HL-60/S4 (cell line): ENCODE data around the gene RBMXL2.

Experiments
- in situ Hi-C: fragments of 300-500 bp; cut with MboI; formaldehyde crosslinking; loops from 2 replicates; pipeline ENCODE4 v1.14.3; 2022; ENCODE audit warnings: low sequenced_read_pairs

The RBMXL2 gene

DNA sequence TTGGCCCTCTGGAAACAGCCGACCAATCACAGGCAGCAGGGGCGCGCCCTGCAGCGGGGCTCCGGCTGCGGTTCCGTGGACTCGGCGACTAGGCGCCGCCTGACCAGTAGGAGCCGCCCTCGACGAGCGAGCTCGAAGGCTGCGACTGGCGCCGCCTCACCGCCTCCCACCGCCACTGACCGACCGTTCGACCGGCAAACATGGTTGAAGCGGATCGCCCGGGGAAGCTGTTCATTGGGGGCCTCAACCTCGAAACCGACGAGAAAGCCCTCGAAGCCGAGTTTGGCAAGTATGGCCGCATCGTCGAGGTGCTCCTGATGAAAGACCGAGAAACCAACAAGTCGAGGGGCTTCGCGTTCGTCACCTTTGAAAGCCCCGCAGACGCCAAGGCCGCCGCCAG is at the start of gene RBMXL2:
TSS of gene RBMXL2 (plus strand) at position 78 of the 400 bp plus-strand sequence. CDS start at position 201, 123 bp downstream.
- in situ Hi-C loops: no loop called here

DNA sequence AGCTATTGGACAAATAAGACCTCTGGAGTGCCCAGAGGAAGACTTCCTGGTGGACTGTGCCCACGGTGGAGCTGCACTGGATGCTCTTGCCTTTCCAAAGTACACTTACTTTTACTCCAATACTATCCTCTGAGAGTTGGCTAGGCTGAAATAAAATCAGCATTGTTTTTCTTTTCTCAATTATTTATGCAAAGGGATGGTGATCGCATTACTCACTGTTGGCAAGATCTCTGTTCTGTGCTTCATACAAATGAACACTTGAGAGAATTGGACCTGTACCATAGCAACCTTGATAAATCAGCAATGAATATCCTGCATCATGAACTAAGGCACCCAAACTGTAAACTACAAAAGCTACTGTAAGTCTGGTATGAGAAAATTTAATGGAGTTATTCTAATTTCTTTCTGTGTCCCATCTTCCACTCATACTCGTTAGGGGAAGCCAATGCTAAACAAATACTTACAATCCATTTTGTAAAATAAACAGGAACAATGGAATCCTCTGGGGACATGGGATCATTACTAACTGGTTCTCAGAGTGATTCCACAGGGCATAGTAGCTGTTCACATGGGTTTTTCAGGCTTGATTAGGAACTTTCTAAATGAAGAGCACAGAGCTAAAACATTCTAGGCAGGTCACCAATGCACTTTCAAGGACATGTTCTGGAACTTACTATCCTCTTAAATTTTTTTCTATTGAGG is 42.2 kb upstream of the RBMXL2 start:
- in situ Hi-C loops: no loop called here

DNA sequence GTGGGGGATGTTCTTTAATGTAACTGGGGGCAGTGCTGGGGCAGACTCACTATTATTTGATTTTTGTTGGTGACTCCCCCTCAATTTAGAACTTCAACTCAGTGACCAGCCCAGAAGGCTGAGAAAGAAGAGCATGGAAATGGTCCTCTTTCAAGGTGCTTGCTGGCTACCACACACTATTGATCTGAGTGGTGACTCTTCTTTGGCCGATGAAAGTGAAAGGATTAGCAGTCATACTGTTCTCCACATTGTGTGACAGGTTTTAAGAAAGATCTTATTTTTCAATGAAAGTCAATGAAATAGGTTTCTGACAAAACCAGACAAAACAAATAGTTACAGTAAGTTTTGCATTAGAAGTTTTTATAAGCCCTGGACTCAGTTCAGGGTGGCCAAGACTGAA is 38.6 kb upstream of the RBMXL2 start:
- in situ Hi-C loops: no loop called here

DNA sequence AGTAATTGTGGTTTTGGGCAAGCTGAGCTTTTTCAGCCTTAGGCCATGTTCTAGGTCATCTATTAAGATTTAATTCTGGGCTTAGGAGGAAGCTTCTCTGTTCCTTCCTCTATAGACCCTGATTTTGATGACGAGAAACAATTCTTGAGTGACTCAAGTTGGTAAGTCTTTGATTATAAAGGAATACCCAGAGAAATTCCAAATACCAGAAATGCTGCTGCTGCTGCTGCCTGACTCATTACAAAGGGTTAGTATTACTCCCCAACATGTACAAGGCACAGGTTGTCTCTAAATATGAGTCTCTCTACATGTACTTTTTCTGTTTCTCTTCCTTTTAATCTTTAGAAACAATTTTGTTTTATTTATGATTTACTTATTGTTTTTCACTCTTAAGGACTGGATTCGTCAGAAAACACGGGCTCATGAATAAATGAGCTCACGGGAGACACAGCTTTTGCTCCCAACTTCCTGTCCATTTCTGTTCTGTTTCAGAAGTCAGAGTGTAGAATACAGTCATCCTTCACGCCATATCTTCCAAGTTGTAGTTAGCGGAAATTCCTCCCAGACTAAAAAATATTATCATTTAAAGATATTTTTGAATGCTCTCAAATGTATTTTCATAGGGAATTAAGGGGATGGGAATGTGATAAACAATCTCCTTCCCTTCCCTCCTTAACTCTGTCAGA is 31.8 kb upstream of the RBMXL2 start:
- in situ Hi-C loops: no loop called here

DNA sequence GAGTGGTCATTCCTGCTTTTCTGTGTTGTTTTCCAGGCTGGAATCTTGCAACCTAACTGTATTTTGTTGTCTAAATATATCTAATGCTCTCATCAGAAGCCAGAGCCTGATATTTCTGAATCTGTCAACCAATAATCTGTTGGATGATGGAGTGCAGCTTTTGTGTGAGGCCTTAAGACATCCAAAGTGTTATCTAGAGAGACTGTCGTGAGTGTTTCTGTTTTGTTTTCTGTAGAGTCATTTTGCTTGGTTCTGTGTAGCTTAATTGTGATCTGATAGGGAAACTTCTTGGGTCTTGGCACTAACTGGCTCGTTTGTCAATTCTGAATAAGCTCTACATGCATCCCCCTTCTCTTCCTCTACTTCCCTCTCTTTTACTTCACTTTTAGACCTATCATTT is 31.2 kb upstream of the RBMXL2 start:
- in situ Hi-C loops: no loop called here

DNA sequence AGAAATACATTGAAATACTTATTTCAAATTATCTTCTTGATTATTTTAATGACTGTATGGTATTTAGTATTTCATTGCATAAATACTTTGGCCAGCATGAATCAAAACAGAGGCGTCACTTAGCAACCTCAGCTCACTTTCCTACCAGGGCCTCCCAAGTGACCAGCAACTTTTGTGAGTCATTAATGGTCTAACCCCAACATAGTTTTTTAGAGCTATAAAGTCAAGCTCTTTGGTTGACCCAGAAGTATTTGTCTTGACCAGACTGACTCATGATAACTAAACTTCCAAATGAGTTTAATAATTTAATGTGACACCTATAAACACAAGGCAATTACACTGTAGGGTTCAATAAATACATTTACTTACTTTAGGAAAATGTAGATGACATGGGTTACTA is 27.9 kb upstream of the RBMXL2 start:
- in situ Hi-C loops: no loop called here

DNA sequence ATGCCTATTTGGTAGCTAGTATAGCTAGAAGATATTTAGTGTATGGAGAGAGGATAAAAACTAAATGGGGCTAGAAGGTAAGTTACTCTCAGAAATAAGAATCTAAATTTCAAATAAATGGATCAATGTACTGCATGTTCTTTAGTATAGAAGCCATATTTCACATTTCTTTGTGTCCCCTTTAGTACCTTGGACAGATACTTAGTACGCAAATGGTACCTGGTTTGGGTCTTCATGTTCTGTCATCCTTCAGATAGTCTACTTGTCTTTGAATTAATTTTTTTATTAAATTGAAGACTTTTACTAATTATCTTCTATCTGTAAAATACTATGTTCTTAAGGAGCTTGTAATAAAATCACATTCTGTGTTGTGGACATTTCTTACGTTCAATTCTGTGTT is 26.3 kb upstream of the RBMXL2 start:
- in situ Hi-C loops: no loop called here

DNA sequence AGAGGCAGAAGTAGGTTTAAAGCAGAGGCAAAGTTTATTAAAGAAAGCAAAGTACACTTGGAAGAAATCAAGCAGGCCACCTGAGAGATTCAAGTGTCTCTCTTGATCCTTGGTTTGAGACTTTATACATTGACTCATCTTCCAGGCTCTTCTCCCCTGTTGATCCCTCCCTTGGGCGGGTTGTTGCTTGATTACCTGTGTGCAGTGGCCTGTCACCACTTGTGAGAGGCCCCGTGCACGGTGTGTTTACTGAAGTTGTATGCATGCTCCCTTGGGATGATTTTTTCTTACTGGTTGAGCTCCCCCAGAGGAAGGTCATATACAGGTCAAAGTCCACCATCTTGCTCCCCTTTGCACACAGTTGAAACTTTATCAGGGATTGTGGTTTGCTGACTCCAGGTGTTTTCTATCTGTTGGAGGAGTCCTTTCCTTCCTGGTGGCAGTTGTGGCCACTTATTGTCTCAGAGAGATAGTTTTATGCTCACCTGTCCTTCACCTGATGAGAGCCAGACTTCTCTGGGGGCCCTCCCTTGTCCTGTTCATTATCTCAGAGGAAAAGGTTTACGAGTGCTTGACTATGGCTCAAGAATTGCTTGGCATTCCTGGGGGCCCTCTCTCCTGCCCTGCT is 16.3 kb upstream of the RBMXL2 start:
- in situ Hi-C loops: no loop called here

DNA sequence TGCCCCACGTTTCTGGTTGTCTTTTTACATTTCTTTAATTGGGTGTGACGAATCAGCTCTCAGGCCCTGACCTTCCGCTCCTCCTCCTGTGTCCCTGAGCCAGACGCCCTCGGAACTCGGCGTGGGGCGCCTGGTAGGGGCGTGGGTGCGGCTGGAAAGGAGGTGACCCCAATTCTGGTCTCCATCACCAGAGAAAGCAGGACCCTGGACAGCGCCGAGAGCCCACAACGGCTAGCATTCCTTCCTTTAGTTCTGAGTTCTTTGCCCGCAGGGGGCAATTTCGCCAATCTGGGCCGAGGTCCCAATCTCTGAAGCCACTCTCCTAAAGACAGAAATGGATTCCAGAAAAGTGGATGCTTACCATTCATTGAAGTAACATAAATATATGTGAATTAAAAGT is 11.7 kb upstream of the RBMXL2 start:
- in situ Hi-C loops: no loop called here

DNA sequence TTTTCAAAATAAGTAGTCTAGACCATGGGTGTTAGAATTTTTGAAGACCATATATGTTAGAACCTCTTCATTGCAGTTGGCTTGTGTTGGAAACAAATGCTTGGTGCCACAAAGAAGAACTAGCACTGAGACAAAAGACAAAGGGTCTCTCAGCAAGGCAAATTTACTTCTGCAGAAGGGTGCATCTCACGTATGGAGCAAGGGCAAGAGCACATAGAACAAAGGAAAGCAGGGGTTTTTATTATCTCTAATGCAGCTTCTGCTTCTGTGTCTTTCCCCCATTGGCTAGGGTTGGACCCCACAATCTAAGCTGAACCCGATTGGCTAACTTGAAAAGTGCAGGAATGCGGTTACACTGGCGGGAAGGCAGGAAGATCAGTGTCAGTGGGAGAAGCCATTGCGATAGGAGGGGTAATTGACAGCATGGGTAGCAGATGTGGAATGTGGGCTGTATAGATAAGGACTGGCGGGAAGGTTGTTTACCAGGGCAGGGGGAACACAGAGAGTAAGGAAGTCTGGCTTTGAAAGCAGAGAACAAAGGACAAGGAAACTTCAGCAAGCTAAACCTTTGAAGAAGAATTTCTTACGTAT is 9.2 kb upstream of the RBMXL2 start:
- in situ Hi-C loops: no loop called here

DNA sequence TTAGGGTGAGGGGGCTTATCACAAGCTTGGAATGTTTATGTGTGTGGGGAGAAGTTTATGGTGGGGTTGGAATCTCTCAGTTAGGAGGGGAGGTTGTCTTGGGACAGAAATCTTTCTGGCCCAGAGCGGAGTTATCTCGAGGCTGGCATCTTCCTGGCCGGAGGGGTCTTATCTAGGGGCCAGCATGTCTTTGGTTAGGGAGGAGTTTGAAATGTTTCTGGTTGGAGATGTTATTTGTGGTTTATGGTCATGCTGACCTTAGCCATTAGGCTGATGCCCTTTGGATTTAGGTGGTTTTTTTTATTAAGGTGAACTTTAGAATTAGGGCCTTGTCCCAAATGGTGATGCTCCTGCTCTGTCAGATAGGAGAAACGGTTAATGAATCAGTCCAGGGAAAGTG is 7.9 kb upstream of the RBMXL2 start:
- in situ Hi-C loops: no loop called here

DNA sequence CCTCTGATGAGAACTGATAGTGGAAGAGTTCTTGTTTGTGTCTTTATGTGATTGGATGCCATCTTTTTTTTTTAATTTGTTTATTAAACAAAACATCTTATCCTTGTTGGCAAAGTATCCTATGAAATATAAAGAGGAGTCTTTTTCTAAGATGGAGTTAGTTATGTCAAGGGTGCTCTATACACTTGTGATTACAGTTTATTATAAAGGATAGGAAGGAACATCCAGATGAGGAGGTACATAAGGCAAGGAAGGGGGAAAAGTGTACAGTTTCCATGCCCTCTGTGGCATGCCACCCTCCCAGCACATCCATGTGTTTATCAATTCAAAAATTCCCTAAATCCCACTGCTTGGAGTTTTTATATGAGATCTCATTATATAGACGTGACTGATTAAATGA is 7.4 kb upstream of the RBMXL2 start:
- in situ Hi-C loops: no loop called here

DNA sequence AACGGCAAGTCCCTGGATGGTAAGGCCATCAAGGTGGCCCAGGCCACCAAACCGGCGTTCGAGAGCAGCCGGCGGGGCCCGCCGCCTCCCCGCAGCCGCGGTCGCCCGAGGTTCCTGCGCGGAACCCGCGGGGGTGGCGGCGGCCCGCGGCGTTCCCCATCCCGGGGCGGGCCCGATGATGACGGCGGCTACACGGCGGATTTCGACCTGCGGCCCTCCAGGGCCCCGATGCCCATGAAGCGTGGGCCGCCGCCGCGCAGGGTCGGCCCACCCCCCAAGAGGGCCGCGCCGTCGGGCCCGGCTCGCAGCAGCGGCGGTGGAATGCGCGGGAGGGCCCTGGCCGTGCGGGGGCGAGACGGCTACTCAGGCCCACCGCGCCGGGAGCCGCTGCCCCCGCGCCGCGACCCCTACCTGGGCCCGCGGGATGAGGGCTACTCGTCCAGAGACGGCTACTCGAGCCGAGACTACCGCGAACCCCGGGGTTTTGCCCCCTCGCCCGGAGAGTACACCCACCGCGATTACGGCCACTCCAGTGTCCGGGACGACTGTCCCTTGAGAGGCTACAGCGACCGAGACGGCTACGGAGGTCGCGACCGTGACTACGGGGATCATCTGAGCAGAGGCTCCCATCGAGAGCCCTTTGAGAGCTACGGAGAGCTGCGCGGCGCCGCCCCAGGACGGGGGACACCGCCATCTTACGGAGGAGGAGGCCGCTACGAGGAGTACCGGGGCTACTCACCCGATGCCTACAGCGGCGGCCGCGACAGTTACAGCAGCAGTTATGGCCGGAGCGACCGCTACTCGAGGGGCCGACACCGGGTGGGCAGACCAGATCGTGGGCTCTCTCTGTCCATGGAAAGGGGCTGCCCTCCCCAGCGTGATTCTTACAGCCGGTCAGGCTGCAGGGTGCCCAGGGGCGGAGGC is 792 bp downstream of the RBMXL2 start:
- in situ Hi-C loops: no loop called here

DNA sequence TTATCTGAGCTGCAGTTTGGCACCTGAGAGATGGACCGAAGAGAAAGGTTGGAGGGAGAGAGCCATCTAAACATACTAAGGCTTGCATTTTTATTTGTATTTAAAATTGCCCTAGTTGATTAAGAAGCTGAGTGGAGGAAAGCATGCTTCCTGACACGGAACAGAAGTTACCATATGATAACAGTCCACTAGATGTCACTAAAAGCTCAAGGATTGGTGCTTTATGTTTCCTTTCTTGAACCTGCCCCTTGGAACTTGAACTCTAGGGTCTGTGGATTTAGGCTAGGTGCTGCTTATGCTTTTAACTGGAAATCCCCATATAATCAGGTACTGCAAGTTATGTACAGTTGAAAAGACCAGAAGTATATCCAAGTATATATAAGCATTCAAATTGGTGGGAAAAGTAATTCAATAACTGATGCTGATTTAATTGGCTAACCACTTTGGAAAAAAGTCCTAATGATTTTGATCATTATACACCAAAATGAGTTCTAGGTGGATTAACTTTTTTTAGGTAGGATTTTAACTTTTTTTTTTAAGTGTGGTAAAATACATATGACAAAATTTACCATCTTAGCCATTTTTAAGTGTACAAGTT is 9.5 kb downstream of the RBMXL2 start:
- in situ Hi-C loops: no loop called here

DNA sequence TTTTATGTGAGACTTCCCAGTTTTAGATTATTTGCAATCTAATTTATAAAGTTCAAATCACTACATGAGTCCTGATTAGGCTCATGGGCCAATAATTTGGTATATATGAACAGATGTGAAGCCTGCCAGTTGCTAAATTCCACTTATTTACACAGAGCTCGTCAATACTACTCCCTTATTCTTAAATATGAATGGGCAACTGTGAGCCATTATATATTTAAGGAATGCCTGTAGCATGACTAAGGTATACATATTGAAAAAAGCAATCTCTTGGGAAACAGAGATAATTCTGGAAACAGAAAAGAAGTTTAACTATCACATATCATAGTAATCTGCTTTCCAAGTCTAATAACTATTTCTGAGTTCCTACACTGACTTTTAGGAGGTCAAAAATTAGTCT is 27.0 kb downstream of the RBMXL2 start:
- in situ Hi-C loops: no loop called here

DNA sequence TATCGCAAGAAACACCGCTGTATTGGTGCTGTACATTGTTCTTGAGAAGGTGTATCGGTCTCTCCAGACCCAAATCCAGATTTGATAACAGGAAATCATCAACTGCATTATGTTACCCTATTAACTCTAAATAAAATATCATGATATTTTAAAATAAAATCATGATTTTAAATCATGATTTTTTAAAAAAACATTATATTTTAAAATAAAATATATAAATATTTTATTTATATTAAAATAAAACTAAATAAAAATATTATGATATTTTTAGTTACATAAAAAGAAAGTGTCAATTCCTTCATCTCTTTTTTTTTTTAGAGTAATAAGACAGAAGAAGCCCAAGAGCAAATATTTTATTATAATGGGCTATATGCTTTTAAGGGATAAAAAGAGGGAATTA is 27.6 kb downstream of the RBMXL2 start:
- in situ Hi-C loops: no loop called here

DNA sequence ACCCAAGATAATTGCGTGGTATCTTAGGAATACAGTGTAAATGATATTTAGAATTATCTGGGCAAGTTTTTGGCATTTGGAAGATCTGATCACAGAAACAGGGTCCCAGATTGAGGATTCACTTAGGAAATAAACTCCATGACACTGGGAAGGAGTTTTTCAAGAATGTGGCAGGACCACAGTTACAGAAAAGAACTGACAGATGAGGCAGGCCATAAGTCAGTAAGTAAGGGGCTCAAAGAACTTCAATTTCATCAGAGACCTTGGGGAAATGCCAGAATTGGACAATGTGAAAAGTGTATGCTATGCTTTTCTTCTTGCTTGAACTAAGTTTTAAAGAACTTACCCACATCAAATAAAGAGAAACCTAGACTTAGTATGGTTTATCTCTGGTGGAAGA is 49.3 kb downstream of the RBMXL2 start:
- in situ Hi-C loops: no loop called here
